HTR-8/SVneo (cell line): ENCODE results near the gene CELSR2.
"Not testable (repeated sequence)": the region's sequence is repeated elsewhere in the genome, so short reads cannot be mapped to it uniquely, and the experiment has no call there.

Experiments used
- DNase-seq: peaks from one replicate; pipeline ENCODE4 v3.0.0; 2011; ENCODE audit warnings: low spot score, mixed read lengths; ENCODE audit not compliant: insufficient read length
- FAIRE-seq: peaks from 2 replicates; lab custom pipeline; 2011; peaks lifted over from hg19 to GRCh38; lab: Jason Lieb, UNC

Gene CELSR2

DNA sequence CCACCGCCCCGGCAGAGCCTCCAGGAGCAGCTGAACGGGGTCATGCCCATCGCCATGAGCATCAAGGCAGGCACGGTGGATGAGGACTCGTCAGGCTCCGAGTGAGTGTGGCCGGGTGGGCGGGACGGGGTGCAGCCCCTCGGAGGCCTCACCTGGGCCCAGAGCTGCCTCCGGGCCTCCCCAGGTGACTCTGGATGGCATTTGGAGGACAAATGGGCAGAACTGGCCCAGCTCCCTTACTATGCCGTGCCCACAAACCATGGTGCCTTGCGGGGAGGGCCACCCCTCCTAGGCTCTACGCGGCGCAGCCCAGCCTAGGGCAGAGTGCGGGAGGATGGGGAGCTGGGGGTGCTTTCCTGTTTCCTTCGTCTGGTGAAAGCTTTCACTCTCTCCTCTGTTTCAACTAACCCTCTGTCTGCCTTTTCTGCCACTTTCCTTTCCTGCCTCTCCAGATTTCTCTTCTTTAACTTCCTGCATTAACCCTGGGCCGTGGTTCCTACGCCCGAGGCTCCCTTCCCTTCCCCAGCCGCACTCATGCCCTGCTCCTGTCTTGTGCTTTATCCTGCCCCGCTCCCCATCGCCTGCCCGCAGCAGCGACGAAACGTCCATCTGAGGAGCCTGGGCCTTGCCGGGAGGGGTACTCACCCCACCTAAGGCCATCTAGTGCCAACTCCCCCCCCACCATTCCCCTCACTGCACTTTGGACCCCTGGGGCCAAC is 24.4 kb downstream of the CELSR2 start:
- DNase-seq = no peak
- FAIRE-seq = no peak

GRCh38 chr1:109274533-109275476 is 25.5 kb downstream of the CELSR2 start:
- FAIRE-seq = no peak
- no peak for DNase-seq

- FAIRE-seq = no peak
- DNase-seq = no peak
These were observed 26.5 kb downstream of the CELSR2 start for GRCh38 chr1:109275706-109276345.

- DNase-seq (peak; percentile 54), FAIRE-seq (no peak)
These were observed 28.3 kb downstream of the CELSR2 start for GRCh38 chr1:109277434-109278204.

DNA sequence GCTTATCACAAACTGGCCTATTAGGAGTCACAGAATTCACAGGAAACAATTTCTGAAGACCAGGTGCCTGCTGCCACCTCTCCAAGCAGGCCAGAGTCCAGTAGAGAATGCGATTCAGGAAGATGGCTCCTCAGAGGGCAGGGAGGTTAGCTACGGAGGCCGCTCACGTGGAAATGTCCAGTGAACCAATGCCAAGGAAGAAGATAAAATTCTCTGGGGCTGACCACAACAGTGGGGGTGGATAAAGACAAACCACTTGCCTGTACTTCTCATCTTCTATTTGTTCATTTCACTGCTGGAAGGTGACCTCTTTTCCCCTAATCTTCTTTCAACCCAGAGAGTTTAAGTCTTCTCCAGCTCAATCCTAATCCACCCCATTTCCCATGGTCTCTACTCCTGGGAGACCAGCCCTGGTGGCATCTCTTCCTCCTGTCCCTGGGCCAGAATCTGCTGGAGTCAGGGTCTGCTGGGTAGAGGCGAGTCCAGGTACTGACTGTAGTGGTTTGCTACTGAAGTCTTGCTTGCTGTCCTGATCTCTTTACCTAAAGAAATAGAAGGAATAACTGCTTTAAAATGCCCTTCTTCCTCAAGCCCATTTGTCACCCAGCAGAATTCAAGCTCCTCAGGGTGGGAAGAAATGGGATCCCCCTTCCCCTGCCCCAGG is 30.4 kb downstream of the CELSR2 start:
- DNase-seq (no peak), FAIRE-seq (no peak)

DNA sequence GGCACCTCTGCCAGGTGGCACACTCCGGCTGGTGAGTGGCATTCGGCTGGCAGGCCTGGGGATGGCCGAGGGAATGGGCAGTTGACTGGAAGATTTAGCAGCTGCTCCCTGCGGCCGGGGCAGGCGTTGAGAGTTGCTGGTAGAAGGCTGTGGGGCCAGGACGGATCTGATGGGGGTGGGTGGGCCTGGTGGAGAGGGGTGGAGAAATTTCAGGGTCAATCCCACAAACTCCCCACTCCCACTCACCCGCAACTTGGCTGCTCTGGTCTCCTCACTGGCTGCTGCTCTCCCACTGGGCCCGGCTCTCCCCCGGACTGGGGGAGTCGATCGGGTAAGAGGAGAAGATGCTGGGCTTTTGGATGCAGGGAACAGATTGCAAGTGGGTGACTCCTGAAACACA is 31.5 kb downstream of the CELSR2 start:
- FAIRE-seq (no peak), DNase-seq (no peak)

- DNase-seq (no peak), FAIRE-seq (no peak)
These were observed 32.5 kb downstream of the CELSR2 start for GRCh38 chr1:109281680-109282496.

GRCh38 chr1:109282497-109282951 is 33.2 kb downstream of the CELSR2 start:
- FAIRE-seq (no peak), DNase-seq (no peak)

GRCh38 chr1:109282952-109283747 is 33.8 kb downstream of the CELSR2 start, which contains the start of gene PSRC1:
TSS of gene PSRC1 (minus strand) at chr1:109283145.
- peak; percentile 91 for DNase-seq
- peak; percentile 51 for FAIRE-seq

DNA sequence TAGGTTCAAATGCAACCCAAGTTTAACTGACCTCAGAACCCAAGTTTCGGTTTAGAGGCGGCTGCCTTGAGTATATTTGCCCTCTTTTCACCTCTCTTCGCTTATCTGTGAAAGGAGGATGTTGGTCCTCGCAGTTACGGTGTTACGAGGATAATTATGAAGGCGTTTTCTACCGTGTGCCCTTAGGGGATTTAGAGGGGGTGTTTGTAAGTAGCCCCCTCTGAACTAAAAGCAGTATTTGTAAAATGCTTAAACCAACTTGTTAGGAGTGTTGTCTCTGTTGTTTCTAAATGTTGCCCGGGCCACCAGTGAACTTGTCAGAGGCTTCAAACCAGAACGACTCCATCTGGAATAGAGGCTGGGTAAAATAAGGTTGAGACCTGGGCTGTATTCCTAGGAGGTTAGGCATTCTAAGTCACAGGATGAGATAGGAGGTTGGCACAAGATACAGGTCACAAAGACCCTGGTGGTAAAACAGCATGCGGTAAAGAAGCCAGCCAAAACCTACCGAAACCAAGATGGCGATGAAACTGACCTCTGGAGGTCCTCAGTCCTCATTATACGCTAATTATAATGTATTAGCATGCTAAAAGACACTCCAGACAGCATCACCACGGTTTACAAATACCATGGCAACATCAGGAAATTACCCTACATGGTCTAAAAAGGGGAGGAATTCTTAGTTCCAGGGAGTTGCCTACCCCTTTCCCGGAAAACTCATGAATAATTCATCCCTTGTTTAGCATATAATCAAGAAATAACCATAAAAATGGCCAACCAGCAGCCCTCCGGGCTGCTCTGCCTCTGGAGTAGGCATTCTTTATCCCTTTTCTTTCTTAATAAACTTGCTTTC is 34.6 kb downstream of the CELSR2 start:
- DNase-seq (no peak), FAIRE-seq (no peak)

GRCh38 chr1:109286762-109287161 is 37.4 kb downstream of the CELSR2 start:
- FAIRE-seq, DNase-seq: not testable (repeated sequence)

DNA sequence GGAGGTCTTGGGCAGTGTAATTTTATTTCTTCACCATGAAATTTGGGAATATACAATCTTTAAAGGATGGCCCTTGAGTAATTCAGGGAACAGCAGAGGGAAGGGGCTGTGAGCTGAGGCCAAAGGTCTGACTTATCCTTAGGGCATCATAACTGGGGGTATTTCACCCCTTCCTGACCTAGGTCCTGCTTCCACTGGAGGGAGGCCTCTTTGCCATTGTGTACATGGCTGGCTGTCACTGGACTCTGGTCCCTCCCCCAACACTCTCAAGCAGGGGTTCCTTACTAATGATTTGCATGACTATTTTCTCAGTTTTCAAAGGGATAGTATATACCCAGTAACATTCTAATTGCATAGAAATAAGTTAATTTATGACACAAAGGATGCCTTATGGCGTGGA is 40.8 kb downstream of the CELSR2 start:
- no peak for FAIRE-seq
- no peak for DNase-seq

GRCh38 chr1:109290998-109291397 is 41.7 kb downstream of the CELSR2 start:
- no peak for FAIRE-seq
- DNase-seq = no peak

DNA sequence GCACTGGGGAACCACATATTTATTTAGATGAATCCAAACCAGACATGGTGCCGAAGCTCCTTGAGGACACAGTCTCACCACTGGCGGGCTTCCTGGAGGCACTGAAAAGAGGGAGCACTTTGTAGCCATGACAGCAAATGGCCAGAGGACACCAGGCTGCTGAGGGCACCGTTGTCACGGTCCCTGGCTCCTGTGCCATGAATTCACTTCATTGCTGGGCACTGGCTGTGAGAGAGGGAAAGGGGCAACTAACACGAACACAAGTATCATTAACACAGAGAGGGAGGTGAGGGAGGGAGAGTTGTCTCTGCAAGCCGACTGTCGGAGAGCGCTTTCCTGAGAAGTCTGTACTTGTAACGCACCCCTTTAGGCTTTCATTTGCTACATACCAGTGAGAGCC is 43.0 kb downstream of the CELSR2 start:
- FAIRE-seq (no peak), DNase-seq (no peak)

DNA sequence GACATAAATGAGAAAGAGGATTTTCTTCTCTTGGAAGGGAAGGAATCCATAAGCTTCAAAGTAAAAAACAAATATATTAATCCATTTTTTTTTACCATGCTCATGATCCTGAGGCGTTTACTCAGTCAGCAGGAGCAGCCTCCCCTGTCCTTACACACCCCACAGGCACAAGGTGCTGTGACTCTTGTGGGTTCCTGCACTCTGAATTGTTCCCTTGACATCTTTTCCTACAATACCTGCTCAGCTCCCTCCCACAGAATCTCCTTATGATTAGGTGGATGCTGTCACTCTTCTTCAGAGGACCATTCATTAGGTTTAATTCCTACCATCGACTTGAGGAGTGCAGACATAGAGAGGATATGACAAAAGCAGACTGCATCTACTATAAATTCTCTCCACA is 43.7 kb downstream of the CELSR2 start:
- FAIRE-seq = no peak
- DNase-seq = no peak

DNA sequence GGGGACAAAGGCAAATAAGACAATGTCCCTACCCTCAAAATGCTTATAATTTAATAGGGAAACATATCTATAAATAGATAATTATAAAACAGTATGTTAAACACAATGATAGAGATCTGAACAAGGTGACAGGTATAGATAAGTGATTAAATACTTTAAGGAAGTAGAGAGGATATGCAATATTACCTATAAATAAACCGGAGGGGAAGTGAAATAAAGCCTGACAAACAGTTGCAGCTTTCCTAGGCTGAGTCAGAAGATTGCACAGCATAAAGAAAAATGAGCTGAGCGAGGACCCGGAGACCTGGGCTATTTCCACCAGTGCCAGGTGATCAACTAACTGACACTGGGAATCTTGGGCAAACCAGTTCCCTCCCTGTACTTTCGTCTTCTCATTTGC is 45.1 kb downstream of the CELSR2 start:
- FAIRE-seq (no peak), DNase-seq (no peak)
